GM10248 (cell line): ENCODE results near the gene SH3PXD2B.

ENCODE experiments used
- CTCF ChIA-PET: fragments of 300-600 bp; sonication (Branson Sonifier 250); formaldehyde crosslinking; extraction: SDS; loops from one replicate; lab custom pipeline; 2021; ENCODE audit warnings: antibody characterized with exemption; lab: Yijun Ruan, JAX
- POLR2A ChIA-PET: fragments of 350-650 bp; sonication (Branson Sonifier 250); formaldehyde crosslinking; extraction: SDS; loops from one replicate; lab custom pipeline; 2020; ENCODE audit warnings: antibody characterized with exemption; lab: Yijun Ruan, JAX
- DNase-seq: peaks from one replicate; pipeline ENCODE4 v3.0.0; 2012; ENCODE audit errors: extremely low spot score
- TF ChIP-seq, protein P1 (sequence below): IDR thresholded peaks from 2 replicates; pipeline ENCODE4 v1.5.1; 2012; ENCODE audit warnings: mild to moderate bottlenecking, low read depth; ENCODE audit errors: extremely low read depth, missing control alignments, control extremely low read depth

Gene SH3PXD2B

GRCh38 chr5:172377856-172378255 is 76.5 kb downstream of the SH3PXD2B start:
- TF ChIP-seq, protein P1, sequence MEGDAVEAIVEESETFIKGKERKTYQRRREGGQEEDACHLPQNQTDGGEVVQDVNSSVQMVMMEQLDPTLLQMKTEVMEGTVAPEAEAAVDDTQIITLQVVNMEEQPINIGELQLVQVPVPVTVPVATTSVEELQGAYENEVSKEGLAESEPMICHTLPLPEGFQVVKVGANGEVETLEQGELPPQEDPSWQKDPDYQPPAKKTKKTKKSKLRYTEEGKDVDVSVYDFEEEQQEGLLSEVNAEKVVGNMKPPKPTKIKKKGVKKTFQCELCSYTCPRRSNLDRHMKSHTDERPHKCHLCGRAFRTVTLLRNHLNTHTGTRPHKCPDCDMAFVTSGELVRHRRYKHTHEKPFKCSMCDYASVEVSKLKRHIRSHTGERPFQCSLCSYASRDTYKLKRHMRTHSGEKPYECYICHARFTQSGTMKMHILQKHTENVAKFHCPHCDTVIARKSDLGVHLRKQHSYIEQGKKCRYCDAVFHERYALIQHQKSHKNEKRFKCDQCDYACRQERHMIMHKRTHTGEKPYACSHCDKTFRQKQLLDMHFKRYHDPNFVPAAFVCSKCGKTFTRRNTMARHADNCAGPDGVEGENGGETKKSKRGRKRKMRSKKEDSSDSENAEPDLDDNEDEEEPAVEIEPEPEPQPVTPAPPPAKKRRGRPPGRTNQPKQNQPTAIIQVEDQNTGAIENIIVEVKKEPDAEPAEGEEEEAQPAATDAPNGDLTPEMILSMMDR: no peak
- ChIA-PET CTCF (interaction anchor here (0.7 to 1.1 kb wide), 2 partner anchors 11 to 23 kb away, joined by 3 read pairs; no protein-coding TSS in a partner anchor), POLR2A (no interaction called here)
- no peak for DNase-seq

DNA sequence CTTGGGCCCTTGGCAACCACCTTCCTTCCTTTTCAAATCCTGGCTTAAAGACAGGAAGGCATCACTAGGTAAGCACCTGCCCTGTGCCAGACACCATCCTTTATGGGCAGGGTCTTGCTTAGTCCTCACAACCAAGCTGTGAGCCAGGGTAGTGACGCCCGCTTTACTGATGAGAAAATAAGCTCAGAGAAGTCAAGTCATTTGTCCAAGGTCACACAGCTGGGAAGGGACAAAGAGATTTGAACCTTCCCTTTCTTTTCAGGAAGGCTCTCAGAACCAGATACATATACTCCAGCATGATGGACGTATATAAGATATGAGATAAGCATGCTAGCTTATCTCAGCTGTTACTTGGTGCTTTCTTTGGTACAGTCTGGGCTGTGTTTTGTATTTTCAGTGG is 76.9 kb downstream of the SH3PXD2B start:
- TF ChIP-seq, protein P1: no peak
- ChIA-PET CTCF (interaction anchor here (0.7 to 1.4 kb wide), 3 partner anchors 12 to 23 kb away, joined by 3 to 4 read pairs (median 3); no protein-coding TSS in a partner anchor), POLR2A (no interaction called here)
- DNase-seq: no peak

DNA sequence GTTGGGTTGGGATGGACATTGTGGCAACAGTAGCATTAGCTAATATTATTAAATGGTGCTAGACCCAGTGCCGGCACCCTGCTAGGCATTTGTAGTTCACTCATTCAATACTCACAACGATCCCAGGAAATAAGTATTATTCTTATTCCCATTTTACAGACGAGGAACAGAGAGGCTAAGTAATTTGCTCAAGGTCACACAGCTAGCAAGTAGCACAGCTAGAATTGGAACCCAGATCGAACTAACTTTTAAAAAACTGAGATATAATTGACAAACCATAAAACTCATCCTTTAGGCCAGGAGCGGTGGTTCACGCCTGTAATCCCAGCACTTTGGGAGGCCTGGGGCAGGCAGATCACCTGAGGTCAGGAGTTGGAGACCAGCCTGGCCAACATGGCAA is 79.5 kb downstream of the SH3PXD2B start:
- no peak for DNase-seq
- ChIA-PET CTCF (no interaction called here), POLR2A (no interaction called here)
- TF ChIP-seq, protein P1: no peak

- CTCF ChIA-PET: no interaction called here
- POLR2A ChIA-PET: no interaction called here
- TF ChIP-seq, protein P1: no peak
- DNase-seq: no peak
Observed at GRCh38 chr5:172373680-172374079, 80.6 kb downstream of the SH3PXD2B start.

- ChIA-PET CTCF (interaction anchor here (1.1 kb wide), 1 partner anchor 13 kb away, joined by 3 read pairs; no protein-coding TSS in a partner anchor), POLR2A (no interaction called here)
- DNase-seq: no peak
- TF ChIP-seq, protein P1: no peak
Observed at GRCh38 chr5:172371684-172372083, 82.6 kb downstream of the SH3PXD2B start.

GRCh38 chr5:172370648-172371545 is 83.4 kb downstream of the SH3PXD2B start:
- CTCF ChIA-PET: interaction anchor here (1.1 to 2.0 kb wide), 2 partner anchors 13 to 20 kb away, joined by 3 to 6 read pairs; no protein-coding TSS in a partner anchor
- POLR2A ChIA-PET: no interaction called here

More at GRCh38 chr5:172370648-172371545, 83.4 kb downstream of the SH3PXD2B start:
- TF ChIP-seq, protein P1: no peak
- no peak for DNase-seq
